Tongue (tissue), 2 donors: ENCODE measurements around the gene LTBP1. TPM values are rescaled to one million over a fixed set of nuclear protein-coding genes. Genes with fewer than 3 reads are reported as not detected.
A peak's percentile ranks its signal among the peaks of the same experiment; 100 is the strongest.
"Not testable (repeated sequence)": the region's sequence is repeated elsewhere in the genome, so short reads cannot be mapped to it uniquely, and the experiment has no call there.

Experiments
- DNase-seq: peaks from one replicate; pipeline ENCODE4 v3.0.0-alpha.2; 2015
- total RNA-seq: library from RNA; depleted of rRNA; stranded (reverse); fragments of >200 nt; gene quantifications from one replicate; pipeline ENCODE4 v1.2.3, GENCODE V29; 2014

LTBP1 gene
- total RNA-seq, 1 donor from 2014 or later = 167 TPM

GRCh38 chr2:33383855-33384598 is 437.3 kb downstream of the LTBP1 start:
- no peak for DNase-seq

- no peak for DNase-seq
Measured at GRCh38 chr2:33384599-33384961, 437.8 kb downstream of the LTBP1 start.

GRCh38 chr2:33388996-33389395 is 442.2 kb downstream of the LTBP1 start:
- DNase-seq = no peak

- DNase-seq = not testable (repeated sequence)
Measured at GRCh38 chr2:33389695-33390094, 442.9 kb downstream of the LTBP1 start.

- DNase-seq = peak; percentile 52
Measured at GRCh38 chr2:33391529-33392255, 444.9 kb downstream of the LTBP1 start.

- DNase-seq = no peak
Measured at GRCh38 chr2:33392366-33392765, 445.6 kb downstream of the LTBP1 start.

GRCh38 chr2:33395034-33395433 is 448.3 kb downstream of the LTBP1 start:
- no peak for DNase-seq

GRCh38 chr2:33395655-33396249 is 449.0 kb downstream of the LTBP1 start:
- DNase-seq = peak; percentile 48

- no peak for DNase-seq
Measured at GRCh38 chr2:33404321-33404720, 457.6 kb downstream of the LTBP1 start.

- DNase-seq = no peak
Measured at GRCh38 chr2:33406622-33407021, 459.9 kb downstream of the LTBP1 start.

- no peak for DNase-seq
Measured at GRCh38 chr2:33408109-33408508, 461.4 kb downstream of the LTBP1 start.

GRCh38 chr2:33409417-33409955 is 462.7 kb downstream of the LTBP1 start:
- no peak for DNase-seq

GRCh38 chr2:33411765-33412164 is 465.0 kb downstream of the LTBP1 start:
- no peak for DNase-seq

- DNase-seq = no peak
Measured at GRCh38 chr2:33412920-33413319, 466.2 kb downstream of the LTBP1 start.

GRCh38 chr2:33419581-33420200 is 472.9 kb downstream of the LTBP1 start:
- DNase-seq = no peak

- no peak for DNase-seq
Measured at GRCh38 chr2:33420726-33421125, 474.0 kb downstream of the LTBP1 start.

GRCh38 chr2:33421820-33422219 is 475.1 kb downstream of the LTBP1 start:
- no peak for DNase-seq

GRCh38 chr2:33425161-33425560 is 478.4 kb downstream of the LTBP1 start:
- DNase-seq = no peak

GRCh38 chr2:33425586-33426031 is 478.9 kb downstream of the LTBP1 start:
- DNase-seq = no peak

GRCh38 chr2:33426666-33427231 is 480.0 kb downstream of the LTBP1 start:
- DNase-seq = peak; percentile 72

- no peak for DNase-seq
Measured at GRCh38 chr2:33430077-33430476, 483.3 kb downstream of the LTBP1 start.

GRCh38 chr2:33430856-33431255 is 484.1 kb downstream of the LTBP1 start:
- DNase-seq = no peak
